ENCODE measurements around the gene DUSP22.

DNA sequence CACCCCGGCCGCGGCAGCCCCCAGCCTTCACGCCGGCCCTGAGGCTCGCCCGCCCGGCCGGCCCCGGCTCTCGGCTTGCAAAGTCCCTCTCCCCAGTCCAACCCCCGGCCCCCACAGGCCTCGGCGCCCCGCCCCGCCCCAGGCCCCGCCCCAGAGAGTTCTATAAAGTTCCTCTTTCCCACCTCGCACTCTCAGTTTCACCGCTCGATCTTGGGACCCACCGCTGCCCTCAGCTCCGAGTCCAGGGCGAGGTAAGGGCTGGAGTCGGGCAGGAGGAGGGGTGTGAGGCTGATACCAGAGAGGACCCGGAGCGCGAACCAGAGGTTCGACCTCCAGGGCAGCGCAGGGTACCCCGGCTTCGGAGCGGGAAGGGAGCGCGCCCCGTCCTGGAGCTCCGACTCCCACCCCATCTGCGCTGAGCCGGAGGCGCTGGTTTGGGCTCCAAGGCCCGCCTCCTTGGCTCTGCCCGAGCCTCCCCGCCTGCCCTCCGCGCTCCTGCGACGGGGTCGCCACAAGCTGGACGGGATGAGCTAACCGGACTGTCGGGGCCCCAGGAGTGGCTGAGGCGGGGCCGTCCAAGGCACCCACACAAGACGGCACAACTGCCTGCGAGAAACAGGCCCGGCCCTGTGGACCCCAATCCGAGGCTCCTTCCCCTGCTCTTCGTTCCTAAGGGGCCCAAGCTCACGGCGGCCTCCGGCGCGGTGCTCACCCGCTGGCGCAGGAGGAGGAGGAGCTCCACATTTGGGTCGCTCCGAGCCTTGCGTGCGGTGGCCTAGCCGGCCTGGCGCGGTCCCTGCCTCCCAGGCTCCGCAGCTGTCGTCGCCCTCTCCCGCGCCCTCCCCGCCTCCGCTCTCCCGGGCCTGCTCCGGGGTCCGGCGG, 99.5 kb downstream of the DUSP22 start, which contains the start of gene IRF4:
- TF ChIP-seq POLR2A (IDR thresholded peaks at IDR 0.05; ENCODE audit: low read depth, low read length) (peak; percentile 99), POLR2AphosphoS5 (IDR thresholded peaks at IDR 0.05; ENCODE audit: low read depth, low read length) (peak; percentile 99)
